Smooth muscle cell of the pulmonary artery (primary cell): Measurements from ENCODE around the gene DUXA. TPM values are rescaled to one million over a fixed set of nuclear protein-coding genes. Genes with fewer than 3 reads are reported as not detected.

ENCODE experiments used
- total RNA-seq: library from RNA; depleted of rRNA; stranded (reverse); fragments of >200 nt; gene quantifications from 2 replicates; pipeline ENCODE4 v1.2.3, GENCODE V29; 2014

The DUXA gene
- total RNA-seq = not detected in 2 replicates

DNA sequence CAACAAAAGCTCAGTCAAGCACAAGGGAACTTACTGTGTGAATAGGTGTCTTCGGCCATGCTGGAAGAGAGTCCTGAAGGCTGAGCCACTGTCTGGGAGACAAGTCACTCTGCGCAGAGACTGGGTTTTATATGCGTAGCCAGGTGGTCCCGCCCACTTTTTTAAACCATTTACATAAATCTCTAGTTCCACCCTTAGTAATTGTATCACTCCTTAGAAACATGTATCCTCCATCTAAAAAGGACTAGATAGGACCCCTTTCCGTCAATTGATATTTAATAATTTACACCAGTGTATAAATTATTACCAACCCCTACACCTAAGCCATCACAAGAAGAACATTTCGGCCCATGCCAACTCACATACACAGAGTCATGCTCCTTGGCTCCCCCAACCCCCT lies at the start of gene DUXA:
DUXA (minus strand) TSS at position 101 of the 400 bp plus-strand sequence; CDS start at position 59, 42 bp downstream.

DNA sequence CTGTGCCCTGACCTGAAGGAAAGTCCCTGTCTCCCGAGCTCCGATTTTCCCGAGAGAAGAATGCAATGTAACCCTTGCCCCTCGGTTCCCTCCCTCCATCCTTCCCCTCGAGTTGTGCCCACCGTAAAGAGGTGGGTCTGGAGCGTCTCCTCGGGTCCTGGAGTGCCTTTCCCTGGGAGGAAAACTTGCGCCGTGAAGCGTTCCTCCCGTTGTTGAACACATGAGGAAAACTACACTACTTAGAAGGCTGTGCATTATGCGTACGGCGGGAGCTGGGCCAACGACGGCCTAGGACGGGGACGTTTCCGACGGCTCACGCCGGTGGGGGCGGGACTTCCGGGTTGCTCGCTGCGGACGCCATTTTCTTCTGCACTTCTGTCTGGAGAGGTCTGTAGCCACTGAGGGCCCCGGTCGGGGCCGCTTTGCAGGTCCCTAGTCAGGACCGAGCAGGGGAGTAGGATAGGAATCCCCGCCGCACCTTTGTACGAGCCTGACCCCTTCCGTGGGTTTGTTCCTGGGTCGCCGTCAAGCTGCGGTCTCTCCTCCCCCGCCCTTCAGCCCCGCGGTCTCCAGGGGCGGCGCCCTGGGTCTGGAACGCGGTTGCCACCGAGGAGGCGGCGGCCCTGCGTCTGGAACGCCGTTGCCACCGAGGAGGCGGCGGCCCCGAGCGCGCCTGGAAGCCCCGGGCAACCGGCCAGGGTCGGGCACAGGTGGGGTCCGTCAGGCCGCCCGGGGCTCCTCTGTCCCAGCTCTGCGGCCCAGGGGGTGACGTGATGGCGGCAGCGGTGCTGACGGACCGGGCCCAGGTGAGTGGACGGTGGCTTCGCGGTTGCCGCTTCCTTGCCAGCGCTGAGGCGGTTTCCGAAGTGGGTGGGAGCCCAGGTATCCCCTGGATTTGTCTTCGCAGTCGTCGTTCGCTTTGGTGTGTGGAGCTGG lies 24.1 kb upstream of the DUXA start, which contains the start of gene ZNF264:
ZNF264 (plus strand) TSS at position 360 of the 936 bp plus-strand sequence; CDS start at position 774, 414 bp downstream.

Other genes starting within 250 kb of the DUXA start
- not detected in 2 replicates for gene USP29, start 47.5 kb downstream of the DUXA start, total RNA-seq
- gene ZIM3, start 22.3 kb downstream of the DUXA start, total RNA-seq = not detected in 2 replicates
- 39.9 and 55.3 TPM in 2 replicates for gene ZNF264, start 24.0 kb upstream of the DUXA start, total RNA-seq
- gene AURKC, start 63.5 kb upstream of the DUXA start, total RNA-seq = 0.23 and 0.46 TPM in 2 replicates
- gene ZNF805, start 73.1 kb upstream of the DUXA start, total RNA-seq = 38.6 and 40.7 TPM in 2 replicates
- 125 and 136 TPM in 2 replicates for gene ZNF460, start 113.0 kb upstream of the DUXA start, total RNA-seq
- 11.2 and 12.3 TPM in 2 replicates for gene ZNF543, start 153.0 kb upstream of the DUXA start, total RNA-seq
- 9.5 and 10.9 TPM in 2 replicates for gene ZNF304, start 183.8 kb upstream of the DUXA start, total RNA-seq
- gene TRAPPC2B, start 196.1 kb upstream of the DUXA start, total RNA-seq = 6.6 and 7.5 TPM in 2 replicates
- 3.7 and 3.8 TPM in 2 replicates for gene ZNF547, start 196.1 kb upstream of the DUXA start, total RNA-seq
- 18.8 and 21.2 TPM in 2 replicates for gene ZNF548, start 222.4 kb upstream of the DUXA start, total RNA-seq
- gene ZNF17, start 243.7 kb upstream of the DUXA start, total RNA-seq = 13.8 and 14.2 TPM in 2 replicates